Activated gamma-delta T cell (primary cell): Measurements from ENCODE around the gene PHOSPHO2.
"Not testable (repeated sequence)": the region's sequence is repeated elsewhere in the genome, so short reads cannot be mapped to it uniquely, and the experiment has no call there.

Experiments
- DNase-seq: peaks from one replicate; lab custom pipeline; 2025; lab: John Stamatoyannopoulos, UW

Gene PHOSPHO2

DNA sequence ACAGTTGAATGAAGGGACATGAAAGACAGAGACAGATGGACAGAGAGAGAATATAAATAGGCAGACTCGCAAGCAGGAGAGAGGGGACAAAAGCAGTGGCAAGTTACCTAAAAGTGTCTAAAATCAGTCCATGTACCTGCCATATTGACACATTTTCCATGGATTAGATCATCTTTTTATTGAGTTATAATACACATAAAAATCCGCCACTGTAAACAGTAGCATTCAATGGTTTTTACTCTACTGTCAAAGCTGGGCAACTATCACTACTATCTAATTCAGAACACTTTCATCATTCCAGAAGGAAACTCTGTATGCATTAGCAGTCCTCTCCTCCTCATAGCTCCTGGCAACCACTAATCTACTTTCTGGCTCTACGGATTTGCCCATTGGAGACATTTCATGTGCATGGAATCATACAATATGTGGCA is 10.1 kb upstream of the PHOSPHO2 start:
- no peak for DNase-seq

DNA sequence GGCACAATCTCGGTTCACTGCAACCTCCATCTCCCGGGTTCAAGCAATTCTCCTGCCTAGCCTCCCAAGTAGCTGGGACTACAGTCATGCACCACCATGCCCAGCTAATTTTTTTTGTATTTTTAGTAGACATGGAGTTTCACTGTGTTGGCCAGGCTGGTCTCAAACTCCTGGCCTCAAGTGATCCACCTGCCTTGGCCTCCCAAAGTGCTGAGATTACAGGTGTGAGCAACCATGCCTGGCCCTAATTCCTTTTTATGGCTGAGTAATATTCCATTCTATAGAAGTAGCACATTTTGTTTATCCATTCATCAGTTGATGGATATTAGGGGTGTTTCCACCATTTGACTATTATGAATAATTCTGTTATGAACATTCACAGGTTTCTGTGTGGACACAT is 9.6 kb upstream of the PHOSPHO2 start:
- DNase-seq: not testable (repeated sequence)

DNA sequence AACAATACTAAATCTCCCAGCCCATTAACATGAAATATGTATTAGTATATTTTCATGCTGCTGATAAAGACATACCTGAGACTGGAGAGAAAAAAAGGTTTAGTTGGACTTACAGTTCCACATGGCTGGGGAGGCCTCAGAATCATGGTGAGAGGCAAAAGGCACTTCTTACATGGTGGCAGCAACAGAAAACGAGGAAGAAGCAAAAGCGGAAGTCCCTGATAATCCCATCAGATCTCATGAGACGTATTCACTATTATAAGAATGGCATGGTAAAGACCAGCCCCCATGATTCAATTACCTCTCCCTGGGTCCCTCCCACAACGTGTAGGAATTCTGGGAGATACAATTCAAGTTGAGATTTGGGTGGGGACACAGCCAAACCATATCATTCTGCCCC is 7.4 kb upstream of the PHOSPHO2 start:
- not testable (repeated sequence) for DNase-seq

DNA sequence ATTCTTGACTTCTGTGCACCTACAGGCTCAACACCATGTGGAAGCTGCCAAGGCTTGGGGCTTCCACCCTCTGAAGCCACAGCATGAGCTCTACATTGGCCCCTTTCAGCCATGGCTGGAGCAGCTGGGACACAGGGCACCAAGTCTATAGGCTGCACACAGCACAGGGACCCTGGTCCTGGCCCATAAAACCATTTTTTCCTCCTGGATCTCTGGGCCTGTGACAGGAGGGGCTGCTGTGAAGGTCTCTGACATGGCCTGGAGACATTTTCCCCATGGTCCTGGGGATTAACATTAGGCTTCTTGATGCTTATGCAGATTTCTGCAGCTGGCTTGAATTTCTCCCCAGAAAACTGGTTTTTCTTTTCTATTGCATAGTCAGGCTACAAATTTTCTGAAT is 6.3 kb upstream of the PHOSPHO2 start:
- DNase-seq: not testable (repeated sequence)

DNA sequence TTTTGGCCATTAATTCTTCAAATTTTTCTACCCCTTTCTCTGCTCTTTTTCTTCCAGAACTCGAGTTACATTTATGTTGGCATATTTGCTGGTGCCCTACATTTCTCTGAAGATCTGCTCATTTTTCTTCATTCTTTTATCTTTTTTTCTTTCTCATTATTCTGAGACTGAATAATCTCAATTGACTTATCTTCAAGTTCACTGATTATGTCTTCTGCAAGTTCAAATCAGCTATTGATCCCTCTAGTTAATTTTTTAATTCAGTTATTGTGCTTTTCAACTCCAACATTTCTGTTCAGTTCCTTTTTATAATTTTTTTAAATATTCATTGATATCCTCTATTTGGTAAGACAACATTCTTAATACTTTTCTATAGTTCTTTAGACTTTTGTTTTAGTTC is 3.3 kb upstream of the PHOSPHO2 start:
- no peak for DNase-seq

DNA sequence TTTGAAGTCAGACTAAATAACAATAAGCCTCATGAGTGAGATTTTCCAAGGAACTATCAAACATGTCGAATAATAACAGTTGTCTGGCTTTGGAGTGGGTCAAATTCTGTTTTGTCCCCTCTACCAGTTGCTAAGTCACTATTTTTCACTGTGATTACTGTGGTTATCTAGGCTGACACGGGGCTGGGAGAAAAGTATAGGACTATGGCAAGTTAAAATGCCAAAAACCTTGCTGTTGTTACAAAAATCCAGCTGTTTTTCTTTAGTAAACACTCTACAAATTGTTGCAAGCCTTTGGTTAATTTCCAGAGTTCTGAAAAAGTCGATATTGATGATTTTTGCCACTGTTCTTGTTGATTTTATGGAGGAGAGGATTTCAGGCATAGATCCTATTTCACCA is 1.6 kb upstream of the PHOSPHO2 start:
- DNase-seq: no peak

DNA sequence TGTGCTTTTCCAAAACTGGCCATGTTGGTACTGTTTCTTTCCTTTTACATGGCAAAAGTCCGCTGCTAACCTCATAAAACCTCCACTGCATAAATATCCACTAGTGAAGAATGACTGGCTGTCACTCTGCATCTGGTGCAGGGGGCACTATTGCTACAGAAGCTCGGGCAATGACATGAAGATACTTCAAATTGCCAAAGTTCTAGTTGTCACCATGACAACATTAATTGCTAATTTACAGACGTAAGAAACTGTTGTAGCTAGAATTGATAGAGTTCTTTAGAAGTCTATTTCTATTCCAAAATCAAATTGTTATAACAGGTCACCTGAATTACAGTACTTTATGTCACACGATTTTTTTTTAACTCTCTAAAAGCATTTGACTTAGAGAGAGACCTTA is 909 bp upstream of the PHOSPHO2 start:
- DNase-seq: no peak

DNA sequence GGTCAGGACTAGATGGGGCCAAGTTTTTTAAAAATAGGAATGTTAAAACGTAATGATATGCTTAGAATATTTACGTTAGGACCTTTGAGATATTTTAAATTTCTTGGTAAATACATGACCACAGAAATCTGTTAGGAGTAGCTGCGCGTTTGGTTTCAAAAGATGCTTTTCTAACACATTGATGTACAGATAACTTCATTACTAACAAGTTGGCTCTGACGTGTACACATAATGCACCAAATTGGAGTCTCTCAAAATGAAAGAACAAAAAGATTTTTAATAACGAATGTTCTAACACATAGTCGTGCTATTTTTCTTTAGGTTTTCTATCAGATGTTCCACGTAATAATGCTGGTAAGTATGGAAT is 608 bp downstream of the PHOSPHO2 start:
- no peak for DNase-seq

DNA sequence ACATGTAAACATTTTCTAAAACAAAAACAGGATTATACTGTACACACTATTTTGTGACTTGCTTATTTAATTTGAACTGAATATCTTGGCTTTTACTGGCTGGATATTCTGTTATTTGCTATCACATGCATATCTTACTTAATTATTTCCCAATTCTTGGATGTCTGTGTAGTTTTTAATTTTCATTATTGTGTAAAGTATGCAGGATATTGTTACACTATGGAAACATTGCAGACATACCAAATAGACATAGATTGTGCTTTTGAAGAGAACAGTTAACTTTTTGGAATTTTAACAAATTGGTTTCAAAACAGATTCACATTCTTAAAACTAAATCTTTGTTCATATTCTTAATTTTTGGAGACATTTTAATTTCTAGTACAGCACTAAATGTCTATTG is 2.1 kb downstream of the PHOSPHO2 start:
- no peak for DNase-seq

DNA sequence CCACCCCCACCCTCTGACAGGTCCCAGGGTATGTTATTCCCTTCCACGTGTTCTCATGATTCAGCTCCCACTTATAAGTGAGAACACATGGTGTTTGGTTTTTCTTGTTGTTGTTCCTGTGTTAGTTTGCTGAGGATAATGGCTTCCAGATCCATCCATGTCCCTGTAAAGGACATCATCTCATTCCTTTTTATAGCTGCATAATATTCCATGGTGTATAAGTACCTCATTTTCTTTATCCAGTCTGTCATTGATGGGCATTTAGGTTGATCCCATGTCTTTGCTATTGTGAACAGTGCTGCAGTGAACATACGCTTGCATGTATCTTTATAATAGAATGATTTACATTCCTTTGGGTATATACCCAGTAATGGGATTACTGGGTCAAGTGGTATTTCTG is 4.9 kb downstream of the PHOSPHO2 start:
- DNase-seq: not testable (repeated sequence)

DNA sequence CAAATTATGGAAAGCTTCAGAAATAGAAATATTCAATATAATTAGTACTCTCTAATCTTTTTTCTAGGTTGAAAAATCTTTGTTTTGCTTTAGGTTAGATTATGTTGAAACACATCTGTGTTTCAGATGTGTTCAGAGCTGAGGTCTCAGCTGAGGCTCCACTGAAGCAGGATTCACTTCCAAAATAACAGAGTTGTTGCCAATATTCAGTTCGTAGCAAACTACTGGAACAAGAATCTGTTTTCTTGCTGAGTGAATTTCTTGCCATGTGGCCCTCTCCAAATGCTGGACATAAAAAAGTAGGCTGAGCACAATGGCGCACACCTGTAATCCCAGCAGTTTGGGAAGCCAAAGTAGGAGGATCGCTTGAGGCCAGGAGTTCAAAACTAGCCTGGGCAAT is 8.7 kb downstream of the PHOSPHO2 start:
- DNase-seq: no peak

DNA sequence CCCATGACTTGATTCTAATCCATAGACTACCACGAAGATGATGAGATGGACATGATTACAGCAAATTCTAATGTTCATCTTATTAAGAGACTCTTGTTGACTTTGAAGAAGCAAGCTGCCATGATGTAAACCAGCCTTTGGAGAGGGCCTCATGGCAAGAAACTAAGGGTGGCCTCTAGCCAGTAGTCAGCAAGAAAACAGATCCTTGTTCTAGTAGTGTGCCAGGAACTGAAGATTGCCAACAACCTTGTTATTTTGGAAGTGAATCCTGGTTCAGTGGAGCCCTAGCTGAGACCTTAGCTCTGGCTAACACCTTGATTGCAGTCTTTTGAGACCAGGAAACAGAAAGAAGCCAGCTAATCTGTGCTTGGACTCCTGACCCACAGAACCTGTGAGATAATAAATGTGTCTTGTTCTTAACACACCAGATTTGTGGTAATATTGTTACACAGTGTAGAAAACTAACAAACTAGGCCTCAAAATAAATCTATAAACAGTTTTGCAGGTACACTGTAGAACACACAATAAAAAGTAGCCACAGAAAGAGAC is 10.0 kb downstream of the PHOSPHO2 start:
- DNase-seq: no peak

DNA sequence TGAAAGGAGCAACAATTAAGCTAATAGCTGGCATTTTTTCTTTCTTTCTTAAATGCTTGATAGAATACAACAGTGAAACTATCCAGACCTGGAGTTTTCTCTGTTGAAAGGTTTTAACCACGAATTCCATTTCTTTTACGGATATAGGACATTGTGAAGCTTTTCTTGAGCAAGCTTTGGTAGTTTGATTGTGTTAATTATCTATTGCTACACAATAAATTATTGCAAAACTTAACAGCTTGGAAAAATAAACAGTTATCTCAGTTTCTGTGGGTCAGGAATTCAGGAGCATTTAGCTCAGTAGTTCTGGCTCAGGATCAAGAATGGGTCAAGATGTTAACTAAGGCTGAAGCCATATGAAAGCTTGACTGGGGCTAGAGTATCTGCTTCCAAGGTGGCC is 11.7 kb downstream of the PHOSPHO2 start:
- DNase-seq: no peak

DNA sequence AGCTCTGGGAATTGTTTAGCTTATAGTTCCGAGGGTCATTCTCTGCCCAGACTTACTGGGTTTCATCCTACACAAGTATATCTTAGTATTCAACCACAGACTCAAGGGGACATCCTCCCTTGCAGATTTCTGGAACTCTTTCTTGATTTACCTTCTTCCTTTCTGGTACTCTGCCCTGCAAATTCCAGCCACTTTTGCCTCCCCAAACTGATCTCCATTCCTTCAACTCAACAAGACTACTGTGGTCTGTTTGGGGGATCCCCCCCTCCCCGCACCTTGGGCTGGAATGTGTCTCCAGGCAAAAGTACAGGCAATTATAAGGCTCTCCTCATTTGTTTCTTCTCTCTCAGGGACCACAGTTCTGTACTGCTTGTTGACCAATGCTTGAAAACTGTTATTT is 13.4 kb downstream of the PHOSPHO2 start:
- DNase-seq: no peak

DNA sequence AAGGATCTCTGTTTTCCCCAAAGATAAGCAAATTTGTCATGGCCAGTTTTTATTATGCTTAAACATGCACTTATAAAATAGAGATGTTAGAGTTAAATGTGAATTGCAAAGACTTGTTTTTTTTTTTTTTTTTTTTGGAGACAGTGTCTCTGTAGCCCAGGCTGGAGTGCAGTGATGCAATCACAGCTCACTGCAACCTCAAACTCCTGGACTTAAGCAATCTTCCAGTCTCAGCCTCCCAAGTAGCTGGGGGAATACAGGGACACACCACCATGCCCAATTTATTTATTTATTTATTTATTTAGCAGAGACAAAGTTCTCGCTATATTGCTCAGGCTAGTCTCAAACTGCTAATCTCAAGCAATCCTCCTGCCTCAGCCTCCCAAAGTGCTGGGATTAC is 15.1 kb downstream of the PHOSPHO2 start:
- DNase-seq: no peak

DNA sequence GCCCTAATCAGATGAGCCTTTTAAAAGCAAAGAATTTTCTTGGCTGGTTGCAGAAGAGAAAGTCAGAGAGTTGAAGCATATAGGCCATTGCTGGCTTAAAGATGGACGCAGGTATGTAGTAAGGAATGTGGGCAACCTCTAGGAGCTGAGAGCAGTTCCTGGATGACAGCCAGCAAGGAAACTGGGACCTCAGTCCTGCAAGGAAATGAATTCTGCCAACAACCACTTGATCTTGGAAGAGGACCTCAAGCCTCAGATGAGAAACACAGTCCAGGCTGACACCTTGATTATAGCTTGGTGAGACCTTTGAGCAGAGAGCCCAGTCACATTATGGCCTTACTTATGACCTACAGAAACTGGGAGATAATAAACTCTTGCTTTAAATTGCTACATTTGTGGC is 15.7 kb downstream of the PHOSPHO2 start:
- no peak for DNase-seq

DNA sequence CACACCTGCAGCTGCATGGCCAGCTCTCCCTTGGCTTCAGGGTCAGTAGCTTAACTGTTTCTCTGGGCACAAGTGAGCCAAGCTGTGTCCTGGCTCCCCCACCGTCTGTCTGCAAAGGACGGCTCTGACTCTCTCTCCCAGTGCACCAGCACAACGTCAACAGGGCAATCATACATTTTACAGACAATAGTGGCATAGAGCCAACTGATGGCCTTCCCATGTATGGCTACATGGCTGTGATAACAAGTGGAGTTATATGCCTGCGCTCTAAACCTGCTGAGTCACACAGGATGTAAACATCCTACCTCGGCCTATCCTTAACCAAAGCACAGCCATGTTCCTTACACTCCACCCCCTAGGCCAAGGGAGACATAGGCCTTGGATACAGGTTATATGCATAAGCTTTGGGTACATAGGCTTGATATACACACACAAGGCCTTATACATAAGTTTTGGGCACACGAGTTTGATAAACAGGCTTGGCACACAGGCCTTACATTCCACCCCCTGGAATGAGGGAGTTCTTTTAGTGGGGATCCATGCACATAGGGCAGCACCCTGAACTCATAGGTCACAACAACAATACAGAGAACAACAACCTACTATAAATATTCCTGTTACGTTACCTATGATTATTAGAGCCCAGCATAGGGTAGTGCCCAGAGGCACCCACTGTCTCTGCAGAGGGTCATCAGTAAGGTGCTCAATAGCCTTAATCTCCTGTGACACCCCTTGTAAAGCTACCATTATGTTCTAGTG is 17.7 kb downstream of the PHOSPHO2 start:
- no peak for DNase-seq

DNA sequence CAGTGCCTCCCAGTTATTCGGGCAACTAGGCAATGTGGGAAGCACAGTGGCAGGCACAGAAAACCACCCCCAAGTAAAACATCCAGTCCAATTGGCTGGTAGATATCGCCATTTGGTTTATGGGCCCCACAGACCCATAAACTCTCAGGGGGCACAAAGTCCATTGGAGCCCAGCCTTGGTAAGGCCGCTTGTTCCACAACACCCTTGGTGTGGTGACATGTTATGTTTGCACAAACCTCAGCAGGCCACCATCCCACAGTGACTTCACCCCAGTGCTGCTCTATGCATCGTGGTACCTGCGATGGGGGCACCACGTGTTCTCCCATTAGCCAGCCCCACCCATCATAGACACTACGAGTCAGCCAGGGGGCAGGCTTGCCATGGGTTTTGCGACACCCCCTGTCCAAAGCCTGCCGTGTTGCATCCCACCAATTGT is 18.5 kb downstream of the PHOSPHO2 start:
- no peak for DNase-seq

DNA sequence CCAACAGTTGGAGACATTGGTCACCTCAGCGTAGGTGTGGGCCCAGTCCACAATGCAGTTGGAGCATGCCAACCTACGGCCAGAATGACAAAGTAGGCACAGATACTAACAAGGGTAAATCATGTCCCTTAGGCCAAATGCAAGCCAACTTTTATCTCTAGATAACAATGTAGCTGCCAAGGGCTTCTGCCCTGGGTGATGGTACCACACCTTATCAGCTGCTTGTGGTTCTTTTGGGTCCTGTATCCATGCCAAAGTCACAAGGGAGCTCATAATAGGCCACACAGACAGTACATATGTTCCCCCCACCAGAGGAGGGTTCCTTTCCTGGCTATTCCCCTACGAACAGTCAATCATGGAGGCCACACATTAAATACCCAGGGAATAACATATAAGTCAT is 19.1 kb downstream of the PHOSPHO2 start:
- no peak for DNase-seq

DNA sequence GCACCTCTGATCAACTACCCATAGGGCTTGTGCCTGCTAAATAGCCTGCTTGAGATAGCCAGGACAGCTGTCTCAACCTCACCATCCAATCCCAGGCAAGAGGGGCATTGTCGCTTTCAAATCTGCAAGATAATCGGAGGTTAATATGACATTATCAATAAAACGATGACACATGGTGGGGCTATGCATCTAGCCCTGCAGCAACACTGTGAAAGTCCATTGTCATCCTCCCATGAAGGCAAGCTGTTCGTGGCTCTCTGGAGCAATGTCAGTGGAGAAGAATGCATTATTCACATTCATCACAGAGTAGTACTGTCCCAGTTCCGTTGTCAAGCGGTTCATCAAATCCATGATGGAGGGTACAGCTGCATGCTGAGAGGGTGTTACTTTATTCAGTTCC is 20.4 kb downstream of the PHOSPHO2 start:
- DNase-seq: no peak

DNA sequence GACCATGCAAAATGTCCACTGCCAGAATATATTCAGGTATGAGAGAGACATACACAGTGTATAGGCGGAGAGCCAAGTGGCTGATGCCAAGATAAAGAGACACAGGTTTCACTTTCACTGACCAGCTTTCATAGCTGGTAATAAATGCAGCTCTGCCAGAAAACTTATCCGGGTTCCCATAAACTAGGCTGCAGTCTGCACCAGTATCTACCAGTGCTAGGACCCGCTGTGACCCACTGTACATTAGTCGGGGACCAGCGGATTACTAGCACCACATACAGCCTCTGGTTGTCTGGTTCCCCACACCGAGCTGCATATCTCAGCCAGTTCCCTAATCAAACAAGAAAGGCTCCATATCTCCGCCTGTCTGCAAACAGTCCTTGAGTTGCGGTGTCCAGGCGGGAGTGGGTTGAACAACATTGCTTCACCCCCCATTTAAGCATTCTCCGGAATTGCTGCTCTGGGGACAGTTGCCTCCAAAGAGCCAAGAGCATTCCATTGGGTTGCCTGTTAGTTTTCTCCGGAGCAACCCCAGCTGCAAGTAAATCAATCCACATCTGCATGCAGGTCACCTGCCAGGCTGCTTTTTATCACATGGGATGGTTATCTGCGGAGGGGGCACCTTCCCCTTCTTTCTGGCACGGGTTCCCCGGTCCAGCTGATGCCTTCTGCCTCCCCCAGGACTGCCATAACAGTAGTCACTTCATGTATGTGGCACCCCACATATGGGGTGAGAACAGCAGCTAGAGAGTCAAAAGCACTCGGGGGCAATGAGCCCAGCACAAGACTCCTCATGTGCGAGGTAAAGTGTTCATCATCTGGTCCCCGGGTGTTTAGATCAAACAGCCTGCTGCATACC is 21.3 kb downstream of the PHOSPHO2 start:
- DNase-seq: no peak

DNA sequence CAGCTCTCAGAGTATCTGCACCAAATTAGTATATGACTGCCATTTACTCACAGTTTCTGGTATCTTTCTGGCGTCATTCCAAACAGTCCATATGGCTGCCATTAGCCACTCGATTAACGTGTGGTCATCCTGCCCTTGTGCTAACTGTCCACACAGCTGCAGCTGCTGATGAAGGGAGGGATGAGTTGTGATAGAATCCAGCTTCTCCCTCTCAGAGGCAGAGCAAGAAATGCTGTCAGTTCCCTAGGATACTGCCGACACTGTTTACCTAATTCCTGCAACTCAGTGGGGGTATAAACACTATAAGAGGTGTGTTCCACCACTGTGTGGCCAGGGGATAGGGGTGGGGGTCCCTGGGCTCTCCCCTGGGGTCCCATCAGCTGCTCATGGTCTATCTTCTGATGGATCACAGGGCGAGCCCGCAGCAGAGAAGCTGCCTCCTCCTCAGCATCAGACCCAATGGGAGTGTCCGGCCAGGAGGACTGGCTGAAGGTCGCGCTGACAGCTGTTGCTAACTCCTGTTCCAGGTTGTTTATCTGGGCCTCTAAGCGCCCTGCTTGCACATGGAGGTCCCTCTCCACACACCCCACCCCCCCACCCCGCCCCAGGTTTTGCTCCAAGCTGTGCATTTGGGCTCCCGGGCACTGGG is 22.1 kb downstream of the PHOSPHO2 start:
- DNase-seq: no peak
